GM12875 (cell line): ENCODE measurements around the gene EFS.
"Not testable (repeated sequence)": the region's sequence is repeated elsewhere in the genome, so short reads cannot be mapped to it uniquely, and the experiment has no call there.

ENCODE experiments used
- H3K4me3 ChIP-seq: one replicate; pipeline ENCODE4 v1.5.1; 2011; ENCODE audit warnings: low read depth, low read length, control low read depth
- CTCF ChIP-seq: IDR thresholded peaks from 2 replicates; pipeline ENCODE4 v1.5.1; 2011; ENCODE audit warnings: low read depth, mild to moderate bottlenecking, control low read depth, inconsistent platforms, low read length, moderate library complexity, borderline replicate concordance; ENCODE audit not compliant: insufficient read depth

The EFS gene

DNA sequence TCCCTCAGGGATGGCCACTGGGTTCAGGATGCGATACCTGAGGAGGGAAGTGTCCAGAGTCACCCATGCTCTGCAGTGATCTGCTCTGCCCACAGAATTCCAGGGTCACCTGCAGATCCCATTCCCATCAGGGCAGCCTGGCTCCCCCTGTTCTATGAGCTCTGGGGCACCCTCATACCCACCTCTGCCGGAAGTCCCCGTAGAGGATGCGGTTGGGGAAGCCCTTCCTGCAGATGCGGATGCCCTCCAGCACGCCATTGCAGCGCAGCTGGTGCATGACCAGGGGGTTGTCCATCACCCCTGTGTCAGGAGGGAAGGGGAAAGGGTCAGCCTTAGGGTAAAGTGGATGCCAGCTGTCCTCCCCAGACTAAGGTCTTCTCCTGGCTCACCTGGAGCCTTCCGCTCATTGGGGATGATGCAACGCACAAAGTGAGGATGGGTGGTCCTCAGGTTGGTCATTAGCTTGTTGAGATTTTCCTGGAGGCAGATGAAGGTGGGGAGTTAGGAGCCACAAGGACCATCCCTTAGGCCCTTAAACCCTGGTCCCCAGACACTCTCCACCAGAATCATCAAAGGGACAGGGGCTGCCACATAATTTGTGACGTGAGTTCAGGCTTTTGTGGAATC lies 31.9 kb upstream of the EFS start:
- no peak for TF ChIP-seq CTCF
- H3K4me3 ChIP-seq, result no peak overlapping the region

GRCh38 chr14:23396126-23396525 lies 31.2 kb upstream of the EFS start:
- TF ChIP-seq CTCF, result no peak

GRCh38 chr14:23392613-23393012 lies 27.6 kb upstream of the EFS start:
- TF ChIP-seq CTCF, result no peak
- no peak overlapping the region for H3K4me3 ChIP-seq

More at GRCh38 chr14:23396126-23396525, 31.2 kb upstream of the EFS start:
- no peak overlapping the region for H3K4me3 ChIP-seq

DNA sequence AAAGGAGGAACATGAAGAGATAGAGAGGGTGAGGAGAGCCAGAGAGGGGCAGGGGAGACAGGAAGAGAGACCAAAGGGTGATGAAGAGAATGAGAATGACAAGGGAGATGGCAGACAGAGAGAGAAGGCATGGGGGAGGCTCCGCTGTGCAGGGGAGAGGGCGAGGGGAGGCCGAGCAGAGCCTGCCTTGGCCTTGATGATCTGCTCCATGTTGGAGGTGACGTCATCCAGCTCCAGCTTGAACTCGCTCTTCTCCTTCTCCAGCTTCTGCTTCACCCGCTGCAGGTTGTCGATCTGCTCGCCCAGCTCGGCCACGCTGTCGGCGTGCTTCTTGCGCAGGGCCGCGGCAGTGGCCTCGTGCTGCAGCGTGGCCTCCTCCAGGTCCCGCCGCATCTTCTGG lies 24.9 kb upstream of the EFS start:
- H3K4me3 ChIP-seq, result not testable (repeated sequence)

DNA sequence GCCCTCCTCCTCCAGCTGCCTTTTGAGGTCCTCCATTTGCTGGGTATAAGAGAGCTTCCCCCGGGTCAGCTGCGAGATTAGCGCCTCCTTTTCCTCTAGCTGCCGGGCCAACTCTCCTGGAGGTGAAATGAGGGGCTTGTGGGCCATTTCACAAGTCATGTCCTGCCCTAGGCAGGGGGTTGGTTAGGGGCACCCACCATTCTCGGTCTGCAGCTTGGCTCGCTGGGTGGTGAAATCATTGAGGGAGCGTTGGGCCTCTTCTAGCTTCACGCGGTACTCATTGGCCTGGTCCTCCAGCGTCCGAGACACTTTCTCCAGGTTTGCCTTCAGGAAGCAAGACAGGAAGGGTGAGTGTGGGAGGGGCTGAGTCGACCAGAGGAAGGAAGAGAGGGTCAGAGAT lies 24.4 kb upstream of the EFS start:
- no peak for TF ChIP-seq CTCF
- no peak overlapping the region for H3K4me3 ChIP-seq

DNA sequence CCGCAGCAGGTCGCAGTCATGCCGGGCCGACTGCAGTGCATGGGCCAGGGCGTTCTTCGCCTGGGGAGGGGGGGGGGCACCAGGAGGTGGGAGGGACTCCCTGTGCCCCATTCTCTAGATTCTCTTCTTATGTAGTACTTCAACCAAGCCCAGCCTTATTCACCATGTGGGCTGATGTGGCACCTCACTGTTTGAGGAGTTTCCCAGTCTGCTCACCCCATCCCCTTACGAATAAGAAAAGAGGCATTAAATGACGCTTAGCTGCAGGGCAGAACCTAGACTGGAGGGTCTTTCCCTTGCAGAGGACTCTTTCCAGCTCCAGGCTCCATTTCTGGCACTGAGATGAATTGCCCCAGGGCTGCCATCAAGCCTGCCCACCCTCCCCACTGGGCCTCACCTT lies 24.0 kb upstream of the EFS start:
- TF ChIP-seq CTCF, result no peak
- H3K4me3 ChIP-seq, result no peak overlapping the region

GRCh38 chr14:23387916-23388882 lies 23.2 kb upstream of the EFS start:
- no peak overlapping the region for H3K4me3 ChIP-seq
- TF ChIP-seq CTCF, result no peak
